Lower leg skin (tissue), 3 donors: ENCODE results near the gene MAD2L1.

ENCODE experiments used
- CTCF ChIP-seq, 3 donors: fragments of 450-650 bp; IDR thresholded peaks; one replicate each; pipeline ENCODE4 v1.5.1; 2016; ENCODE audit warnings: antibody characterized with exemption in 3 of 3, mild to moderate bottlenecking in 3 of 3, moderate library complexity in 2 of 3
- POLR2A ChIP-seq, 2 donors: fragments of 450-650 bp; IDR thresholded peaks; one replicate each; pipeline ENCODE4 v1.6.1; 2016 to 2017; ENCODE audit warnings: antibody characterized with exemption in 2 of 2, mild to moderate bottlenecking in 1 of 2, moderate library complexity in 1 of 2

- TF ChIP-seq CTCF (IDR thresholded peaks at IDR 0.05) = no peak
- TF ChIP-seq POLR2A (IDR thresholded peaks at IDR 0.05) = no peak
These were observed 57.7 kb downstream of the MAD2L1 start for GRCh38 chr4:120008957-120009356.
